ENCODE data around the gene TEKT5. TPM values are rescaled to one million over a fixed set of nuclear protein-coding genes. Genes with fewer than 3 reads are reported as not detected.

Gene TEKT5
- total RNA-seq, 4 donors from 2014 or later, result 0.62 TPM; not detected in 3

DNA sequence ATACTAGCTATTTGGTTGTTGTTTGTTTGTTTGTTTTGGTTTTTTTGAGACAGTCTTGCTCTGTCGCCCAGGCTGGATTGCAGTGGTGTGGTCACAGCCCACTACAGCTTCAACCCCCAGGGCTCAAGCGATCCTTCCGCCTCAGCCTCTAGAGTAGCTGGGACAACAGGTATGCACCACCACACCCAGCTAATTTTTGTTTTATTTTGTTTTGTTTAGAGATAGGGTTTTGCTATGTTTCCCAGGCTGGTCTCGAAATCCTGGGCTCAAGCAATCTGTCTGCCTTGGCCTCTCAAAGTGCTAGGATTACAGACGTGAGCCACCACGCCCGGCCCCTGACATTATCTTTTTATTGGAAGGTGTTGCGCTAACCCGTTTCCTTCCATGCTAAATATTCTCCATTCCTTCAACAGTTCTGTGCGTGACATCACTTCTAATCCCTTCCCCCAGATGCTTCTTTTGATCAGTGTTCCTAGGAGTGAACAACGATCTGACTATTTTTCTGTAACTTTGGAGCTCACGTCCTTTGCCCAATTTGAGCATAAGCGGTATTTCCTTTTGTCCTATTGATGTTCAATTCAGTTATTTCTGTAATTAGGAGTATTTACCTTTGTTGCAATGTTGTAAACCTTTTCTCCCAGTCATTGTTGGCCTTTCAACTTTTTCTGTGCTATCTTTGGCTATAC lies 84.1 kb downstream of the TEKT5 start:
- intact Hi-C loops (cut with DNase I; ENCODE audit: low total_unique reads), result no loop called here
- DNase-seq, result no peak
- no peak for TF ChIP-seq POLR2A (IDR thresholded peaks at IDR 0.05)
- TF ChIP-seq, protein P1, sequence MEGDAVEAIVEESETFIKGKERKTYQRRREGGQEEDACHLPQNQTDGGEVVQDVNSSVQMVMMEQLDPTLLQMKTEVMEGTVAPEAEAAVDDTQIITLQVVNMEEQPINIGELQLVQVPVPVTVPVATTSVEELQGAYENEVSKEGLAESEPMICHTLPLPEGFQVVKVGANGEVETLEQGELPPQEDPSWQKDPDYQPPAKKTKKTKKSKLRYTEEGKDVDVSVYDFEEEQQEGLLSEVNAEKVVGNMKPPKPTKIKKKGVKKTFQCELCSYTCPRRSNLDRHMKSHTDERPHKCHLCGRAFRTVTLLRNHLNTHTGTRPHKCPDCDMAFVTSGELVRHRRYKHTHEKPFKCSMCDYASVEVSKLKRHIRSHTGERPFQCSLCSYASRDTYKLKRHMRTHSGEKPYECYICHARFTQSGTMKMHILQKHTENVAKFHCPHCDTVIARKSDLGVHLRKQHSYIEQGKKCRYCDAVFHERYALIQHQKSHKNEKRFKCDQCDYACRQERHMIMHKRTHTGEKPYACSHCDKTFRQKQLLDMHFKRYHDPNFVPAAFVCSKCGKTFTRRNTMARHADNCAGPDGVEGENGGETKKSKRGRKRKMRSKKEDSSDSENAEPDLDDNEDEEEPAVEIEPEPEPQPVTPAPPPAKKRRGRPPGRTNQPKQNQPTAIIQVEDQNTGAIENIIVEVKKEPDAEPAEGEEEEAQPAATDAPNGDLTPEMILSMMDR (IDR thresholded peaks at IDR 0.05), result no peak
- Histone ChIP-seq H3K4me3 (no peak overlapping the region), H3K27me3 (no peaks in the 10 kb centered on the region), H3K4me1 (no peaks in the 10 kb centered on the region), H3K9me3 (no peaks in the 10 kb centered on the region), H3K36me3 (no peaks in the 10 kb centered on the region), H3K27ac (no peak overlapping the region)

DNA sequence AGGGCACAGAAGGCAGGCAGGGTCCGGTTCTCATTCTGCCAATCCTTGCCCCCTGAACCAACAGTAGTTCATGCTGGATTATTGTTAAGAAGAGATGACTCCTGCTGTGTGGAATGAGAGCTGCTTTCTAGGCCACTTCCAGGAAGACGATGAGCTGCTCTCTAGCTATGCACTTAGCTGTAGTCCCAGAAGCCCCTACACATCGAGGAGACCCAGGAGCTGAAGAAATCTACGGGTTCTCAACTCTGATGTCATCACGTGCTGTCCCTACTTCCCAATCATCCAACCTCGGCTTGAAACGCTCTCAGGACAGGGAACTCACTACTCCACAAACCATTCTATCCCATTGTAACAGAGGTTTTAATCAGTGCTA lies 85.3 kb downstream of the TEKT5 start:
- TF ChIP-seq POLR2A (IDR thresholded peaks at IDR 0.05), result no peak
- TF ChIP-seq, protein P1 (IDR thresholded peaks at IDR 0.05), result no peak
- H3K27me3 ChIP-seq, result no peaks in the 10 kb centered on the region
- H3K36me3 ChIP-seq, result no peaks in the 10 kb centered on the region
- no peak overlapping the region for H3K4me3 ChIP-seq
- no peak overlapping the region for H3K27ac ChIP-seq
- no peaks in the 10 kb centered on the region for H3K9me3 ChIP-seq
- no peaks in the 10 kb centered on the region for H3K4me1 ChIP-seq
- intact Hi-C loops (cut with DNase I; ENCODE audit: low total_unique reads), result no loop called here
- peak in 1 of 2 donors; percentile 18 for DNase-seq

DNA sequence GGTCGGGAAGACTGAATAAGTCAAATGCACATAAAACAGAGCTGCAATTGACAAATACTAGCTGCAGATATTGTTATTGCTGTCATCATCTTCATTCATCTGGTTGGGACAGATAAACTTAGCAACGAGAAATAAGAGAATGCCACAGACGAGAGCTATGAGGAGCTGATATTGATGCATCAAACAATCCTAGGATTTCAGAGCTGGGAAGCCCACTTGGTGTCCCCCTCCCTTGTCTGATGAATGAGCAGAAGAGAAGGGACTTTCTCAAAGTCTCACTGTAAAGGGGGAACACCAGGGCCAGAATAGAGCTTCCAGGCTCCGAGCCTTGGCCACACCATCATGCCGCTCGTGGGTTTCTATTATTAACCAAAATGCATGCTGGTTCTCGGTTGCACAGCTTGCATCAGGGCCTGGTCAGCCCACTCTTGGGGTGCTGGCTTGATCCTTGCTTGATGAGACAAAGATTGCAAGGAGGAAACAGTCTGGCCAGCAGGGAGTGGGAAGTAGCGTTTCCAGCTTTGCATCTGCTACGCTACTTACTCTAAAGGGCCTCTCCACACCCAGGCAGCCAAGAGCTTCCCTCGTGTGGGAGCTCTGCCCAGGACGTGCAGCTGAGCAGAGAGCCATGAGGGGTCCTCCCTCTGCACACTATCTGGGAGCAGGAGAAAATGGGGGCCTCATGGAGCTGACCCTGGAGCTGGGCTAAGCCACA lies 85.9 kb downstream of the TEKT5 start:
- Histone ChIP-seq H3K27me3 (no peaks in the 10 kb centered on the region), H3K4me1 (no peaks in the 10 kb centered on the region), H3K27ac (no peak overlapping the region), H3K4me3 (no peak overlapping the region), H3K9me3 (no peaks in the 10 kb centered on the region), H3K36me3 (no peaks in the 10 kb centered on the region)
- intact Hi-C loops (cut with DNase I; ENCODE audit: low total_unique reads), result no loop called here
- TF ChIP-seq, protein P1 (IDR thresholded peaks at IDR 0.05), result no peak
- TF ChIP-seq POLR2A (IDR thresholded peaks at IDR 0.05), result no peak
- DNase-seq, result peak in 1 of 2 donors; percentile 41

DNA sequence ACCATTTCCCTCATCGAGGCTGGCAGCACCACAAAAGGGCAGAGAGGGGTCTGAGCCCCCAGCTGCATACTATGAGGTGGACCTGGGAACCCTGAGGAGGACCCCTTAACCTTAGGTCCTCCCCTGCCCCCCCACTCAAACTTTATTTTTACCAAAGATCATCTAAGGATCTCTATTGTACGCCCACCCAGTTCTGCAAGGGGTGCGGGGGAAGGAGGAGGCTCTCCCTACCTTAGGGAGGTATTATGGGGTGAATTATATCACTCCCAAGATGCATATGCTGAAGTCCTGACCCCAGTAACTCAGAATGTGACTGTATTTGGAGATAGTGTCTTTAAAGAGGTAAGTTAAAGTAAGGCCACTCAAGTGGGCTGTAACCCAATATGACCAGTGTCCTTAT lies 87.6 kb downstream of the TEKT5 start:
- Histone ChIP-seq H3K4me1 (no peaks in the 10 kb centered on the region), H3K4me3 (no peak overlapping the region), H3K27me3 (no peaks in the 10 kb centered on the region), H3K36me3 (no peaks in the 10 kb centered on the region), H3K9me3 (no peaks in the 10 kb centered on the region), H3K27ac (no peak overlapping the region)
- intact Hi-C loops (cut with DNase I; ENCODE audit: low total_unique reads), result no loop called here
- no peak for TF ChIP-seq POLR2A (IDR thresholded peaks at IDR 0.05)
- TF ChIP-seq, protein P1 (IDR thresholded peaks at IDR 0.05), result no peak
- DNase-seq, result no peak

DNA sequence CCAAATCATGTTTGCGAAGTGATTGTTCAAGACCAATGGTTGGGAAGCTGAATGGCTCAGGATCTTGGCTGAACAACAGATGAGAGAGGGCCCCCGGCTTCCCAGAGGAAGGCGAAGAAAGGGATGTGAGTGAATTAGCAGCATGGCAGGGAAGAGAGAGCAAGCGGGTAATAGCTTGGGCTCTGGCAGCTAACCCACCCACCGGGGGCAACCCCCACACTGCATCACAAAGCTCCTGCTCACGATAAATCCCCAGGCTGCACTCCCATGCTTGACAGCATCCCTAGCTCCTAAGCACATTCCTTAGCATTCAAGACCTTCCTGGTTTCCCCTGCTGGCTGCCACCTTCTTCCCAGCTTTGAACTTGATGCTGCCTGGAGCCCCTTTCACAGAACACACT lies 88.1 kb downstream of the TEKT5 start:
- Histone ChIP-seq H3K27me3 (no peaks in the 10 kb centered on the region), H3K9me3 (no peaks in the 10 kb centered on the region), H3K36me3 (no peaks in the 10 kb centered on the region), H3K27ac (no peak overlapping the region), H3K4me3 (no peak overlapping the region), H3K4me1 (no peaks in the 10 kb centered on the region)
- intact Hi-C loops (cut with DNase I; ENCODE audit: low total_unique reads), result no loop called here
- TF ChIP-seq, protein P1 (IDR thresholded peaks at IDR 0.05), result no peak
- no peak for TF ChIP-seq POLR2A (IDR thresholded peaks at IDR 0.05)
- no peak for DNase-seq

All from uterus (tissue), 4 donors.